Mesendoderm (in vitro differentiated cells): ENCODE results near the gene EHF.

Experiments used
- DNase-seq: peaks from one replicate; pipeline ENCODE4 v3.0.0; 2013
- H2AK5ac ChIP-seq: 2 replicates; pipeline ENCODE4 v1.6.1; 2013; ENCODE audit warnings: low read length, inconsistent platforms
- H2BK120ac ChIP-seq: 2 replicates; pipeline ENCODE4 v1.6.1; 2013; ENCODE audit warnings: low read depth, mild to moderate bottlenecking, low read length, moderate library complexity, mixed read lengths
- H2BK15ac ChIP-seq: replicated peaks from 2 replicates; pipeline ENCODE4 v1.6.1; 2013; ENCODE audit warnings: low read depth, mild to moderate bottlenecking, moderate library complexity
- H2BK5ac ChIP-seq: 2 replicates; pipeline ENCODE4 v1.6.1; 2013; ENCODE audit warnings: low read length, inconsistent platforms
- H3K18ac ChIP-seq: 2 replicates; pipeline ENCODE4 v1.6.1; 2013; ENCODE audit warnings: mild to moderate bottlenecking, low read length, mixed read lengths
- H3K23ac ChIP-seq: one replicate; pipeline ENCODE4 v1.6.1; 2013; ENCODE audit warnings: low read length
- H3K27ac ChIP-seq: 2 replicates; pipeline ENCODE4 v1.5.1; 2013; ENCODE audit warnings: low read depth, mild to moderate bottlenecking, inconsistent platforms, low read length, moderate library complexity
- H3K27me3 ChIP-seq: 2 replicates; pipeline ENCODE4 v1.6.1; 2013; ENCODE audit warnings: low read length, control low read depth, mild to moderate bottlenecking, inconsistent platforms; ENCODE audit not compliant: insufficient read depth, poor library complexity
- H3K36me3 ChIP-seq: 2 replicates; pipeline ENCODE4 v1.6.1; 2013; ENCODE audit warnings: low read length, inconsistent platforms; ENCODE audit not compliant: control insufficient read depth, insufficient read depth
- H3K4ac ChIP-seq: one replicate; pipeline ENCODE4 v1.6.1; 2013; ENCODE audit warnings: low read depth, mild to moderate bottlenecking, low read length, moderate library complexity
- H3K4me1 ChIP-seq: 2 replicates; pipeline ENCODE4 v1.6.1; 2013; ENCODE audit warnings: low read depth, low read length, inconsistent platforms; ENCODE audit not compliant: control insufficient read depth
- H3K4me2 ChIP-seq: 2 replicates; pipeline ENCODE4 v1.6.1; 2013; ENCODE audit warnings: low read length
- H3K4me3 ChIP-seq: 2 replicates; pipeline ENCODE4 v1.5.1; 2013; ENCODE audit warnings: mild to moderate bottlenecking, low read length
- H3K56ac ChIP-seq: one replicate; pipeline ENCODE4 v1.6.1; 2013; ENCODE audit warnings: low read length
- H3K79me1 ChIP-seq: 2 replicates; pipeline ENCODE4 v1.6.1; 2013; ENCODE audit warnings: low read length, inconsistent platforms
- H3K79me2 ChIP-seq: 2 replicates; pipeline ENCODE4 v1.6.1; 2013; ENCODE audit warnings: mild to moderate bottlenecking, low read length; ENCODE audit not compliant: control insufficient read depth, insufficient read depth
- H3K9ac ChIP-seq: 2 replicates; pipeline ENCODE4 v1.6.1; 2013; ENCODE audit warnings: low read length, inconsistent platforms
- H4K5ac ChIP-seq: one replicate; pipeline ENCODE4 v1.6.1; 2013; ENCODE audit warnings: low read length
- H4K8ac ChIP-seq: one replicate; pipeline ENCODE4 v1.6.1; 2013; ENCODE audit warnings: low read depth, mild to moderate bottlenecking, control low read depth, low read length, moderate library complexity
- WGBS: extraction: QIAGEN DNeasy Blood & Tissue Kit; methylation state at CpG from one replicate; pipeline ENCODE4 v1.1.7; 2013; ENCODE audit warnings: low lambda C conversion rate, missing lambda C conversion rate; ENCODE audit not compliant: insufficient coverage; ENCODE audit errors: extremely low coverage; 5-methylcytosine and 5-hydroxymethylcytosine counted together

EHF gene

DNA sequence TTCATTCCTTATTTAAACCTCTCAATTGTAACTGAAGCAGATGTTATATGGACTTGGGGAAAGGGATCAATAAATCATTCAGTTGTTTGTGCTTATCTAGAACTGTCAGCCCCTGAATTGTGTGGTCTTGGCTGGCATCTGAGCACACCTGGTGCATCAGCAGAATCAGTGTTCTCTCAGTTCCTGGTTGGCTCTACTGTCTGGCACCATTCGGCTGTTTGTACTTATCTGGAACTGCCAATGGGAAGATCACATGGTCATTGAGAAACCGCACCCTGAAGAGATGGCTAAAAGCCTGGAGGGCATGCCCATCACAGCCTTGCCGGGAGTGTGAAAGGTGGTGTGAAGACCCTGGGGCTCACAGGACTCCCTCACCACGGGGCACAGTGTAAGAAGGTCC is 37.1 kb upstream of the EHF start:
- H4K5ac ChIP-seq, result no peak overlapping the region
- no peak overlapping the region for H2BK120ac ChIP-seq
- H3K4me2 ChIP-seq, result no peak overlapping the region
- no peak for DNase-seq
- H3K27ac ChIP-seq, result no peak overlapping the region
- H2AK5ac ChIP-seq, result no peak overlapping the region
- H3K23ac ChIP-seq, result no peak overlapping the region
- H3K56ac ChIP-seq, result no peak overlapping the region
- H3K27me3 ChIP-seq, result no peaks in the 10 kb centered on the region
- no peak overlapping the region for H2BK5ac ChIP-seq
- WGBS, result no CpG with 5 or more reads among the region's 4 CpGs
- H3K18ac ChIP-seq, result no peak overlapping the region
- H3K79me2 ChIP-seq, result no peaks in the 10 kb centered on the region
- H3K4me1 ChIP-seq, result no peaks in the 10 kb centered on the region
- no peak overlapping the region for H4K8ac ChIP-seq
- H3K4ac ChIP-seq, result no peak overlapping the region
- no peak overlapping the region for H3K4me3 ChIP-seq
- no peak overlapping the region for H3K9ac ChIP-seq
- no peaks in the 10 kb centered on the region for H3K79me1 ChIP-seq
- H2BK15ac ChIP-seq, result no peak overlapping the region
- no peaks in the 10 kb centered on the region for H3K36me3 ChIP-seq

DNA sequence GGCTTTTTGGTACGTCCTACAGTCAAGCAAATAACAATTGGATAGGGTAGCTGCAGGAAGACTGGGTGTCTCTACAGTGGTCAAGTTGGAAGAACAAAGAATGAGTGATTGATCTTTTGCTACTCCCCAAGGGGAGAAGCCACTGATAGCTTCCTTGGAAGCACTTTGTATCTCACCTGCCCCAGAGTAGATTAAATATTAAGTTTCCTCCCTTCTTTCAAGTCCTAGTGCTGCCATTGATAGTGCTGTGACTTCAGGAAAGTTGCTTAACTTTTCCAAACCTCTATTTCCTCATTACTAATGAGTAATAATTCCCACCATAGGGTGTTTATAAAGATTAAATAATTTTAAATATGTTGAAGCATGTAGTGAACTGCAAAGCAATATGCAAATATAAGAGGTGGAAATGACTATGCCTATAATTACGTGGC is 35.6 kb upstream of the EHF start:
- Histone ChIP-seq H3K27ac (no peak overlapping the region), H4K5ac (no peak overlapping the region), H3K23ac (no peak overlapping the region), H3K4me1 (no peaks in the 10 kb centered on the region), H3K56ac (no peak overlapping the region), H2BK120ac (no peak overlapping the region), H2BK15ac (no peak overlapping the region), H3K27me3 (no peaks in the 10 kb centered on the region), H2AK5ac (no peak overlapping the region), H3K36me3 (no peaks in the 10 kb centered on the region), H3K79me1 (no peaks in the 10 kb centered on the region), H3K9ac (no peak overlapping the region), H3K18ac (no peak overlapping the region), H3K4me2 (no peak overlapping the region), H3K4me3 (no peak overlapping the region), H3K4ac (no peak overlapping the region), H2BK5ac (no peak overlapping the region), H3K79me2 (no peaks in the 10 kb centered on the region), H4K8ac (no peak overlapping the region)
- no peak for DNase-seq
- no CpG with 5 or more reads among the region's 2 CpGs for WGBS

- no peak overlapping the region for H2AK5ac ChIP-seq
- no peak overlapping the region for H3K4me2 ChIP-seq
- no peak overlapping the region for H2BK120ac ChIP-seq
- H3K18ac ChIP-seq, result no peak overlapping the region
- H2BK15ac ChIP-seq, result no peak overlapping the region
- no peaks in the 10 kb centered on the region for H3K4me1 ChIP-seq
- peak; percentile 73 for DNase-seq
- H3K23ac ChIP-seq, result no peak overlapping the region
- H2BK5ac ChIP-seq, result no peak overlapping the region
- no peak overlapping the region for H3K4ac ChIP-seq
- H4K8ac ChIP-seq, result no peak overlapping the region
- H3K9ac ChIP-seq, result no peak overlapping the region
- H3K4me3 ChIP-seq, result no peak overlapping the region
- no peak overlapping the region for H3K27ac ChIP-seq
- H3K79me1 ChIP-seq, result no peaks in the 10 kb centered on the region
- no peak overlapping the region for H3K56ac ChIP-seq
- H3K27me3 ChIP-seq, result no peaks in the 10 kb centered on the region
- no peak overlapping the region for H4K5ac ChIP-seq
- no CpG with 5 or more reads among the region's 4 CpGs for WGBS
- H3K36me3 ChIP-seq, result no peaks in the 10 kb centered on the region
- H3K79me2 ChIP-seq, result no peaks in the 10 kb centered on the region
These were observed 35.0 kb upstream of the EHF start for GRCh38 chr11:34585735-34586487.

DNA sequence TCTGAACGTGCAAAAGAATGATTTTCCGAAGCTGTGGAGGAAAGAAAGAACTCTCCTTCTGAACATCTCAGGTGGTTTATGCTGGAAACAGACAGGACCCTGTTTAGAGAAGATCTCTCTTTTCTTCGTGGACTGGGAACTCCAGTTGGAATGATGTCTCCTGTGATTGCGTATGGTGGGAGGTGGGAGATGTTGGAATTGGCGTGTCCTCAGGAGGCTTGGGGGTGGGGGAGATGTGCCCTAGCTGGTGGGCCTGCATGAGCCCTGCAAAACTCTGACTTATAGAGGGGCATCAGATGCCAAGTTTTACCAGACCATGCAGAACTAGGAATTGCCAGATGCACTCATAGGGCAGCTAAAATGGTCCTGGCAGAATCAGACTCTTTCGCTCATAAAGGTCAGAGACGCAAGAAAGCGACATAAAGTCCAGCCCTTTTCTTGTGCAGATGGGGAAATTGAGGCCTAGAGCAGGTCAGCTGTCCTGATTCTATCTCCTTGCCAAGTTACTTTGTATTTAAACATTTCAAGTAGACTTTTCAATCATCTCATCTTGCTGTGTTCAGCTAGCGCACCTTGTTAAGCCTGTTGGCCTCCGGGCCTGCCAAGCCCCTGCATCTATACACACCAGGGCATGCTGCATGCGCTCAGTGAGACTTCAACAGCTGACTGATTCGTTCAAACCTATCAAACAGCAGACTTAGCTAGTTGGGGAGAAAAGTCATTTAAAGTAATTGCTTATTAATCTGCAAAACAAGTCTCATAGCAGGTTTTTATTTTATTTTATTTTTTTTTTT is 34.2 kb upstream of the EHF start:
- no peak overlapping the region for H3K4ac ChIP-seq
- no peak overlapping the region for H2AK5ac ChIP-seq
- no peak overlapping the region for H4K8ac ChIP-seq
- no peak overlapping the region for H3K9ac ChIP-seq
- no peak overlapping the region for H3K56ac ChIP-seq
- H3K23ac ChIP-seq, result no peak overlapping the region
- H3K4me3 ChIP-seq, result no peak overlapping the region
- no peaks in the 10 kb centered on the region for H3K36me3 ChIP-seq
- DNase-seq, result no peak
- no peaks in the 10 kb centered on the region for H3K79me2 ChIP-seq
- H3K18ac ChIP-seq, result no peak overlapping the region
- H2BK15ac ChIP-seq, result no peak overlapping the region
- H3K4me1 ChIP-seq, result no peaks in the 10 kb centered on the region
- H4K5ac ChIP-seq, result no peak overlapping the region
- H3K4me2 ChIP-seq, result no peak overlapping the region
- WGBS, result no CpG with 5 or more reads among the region's 12 CpGs
- no peak overlapping the region for H2BK5ac ChIP-seq
- H3K79me1 ChIP-seq, result no peaks in the 10 kb centered on the region
- no peak overlapping the region for H3K27ac ChIP-seq
- no peak overlapping the region for H2BK120ac ChIP-seq
- no peaks in the 10 kb centered on the region for H3K27me3 ChIP-seq

DNA sequence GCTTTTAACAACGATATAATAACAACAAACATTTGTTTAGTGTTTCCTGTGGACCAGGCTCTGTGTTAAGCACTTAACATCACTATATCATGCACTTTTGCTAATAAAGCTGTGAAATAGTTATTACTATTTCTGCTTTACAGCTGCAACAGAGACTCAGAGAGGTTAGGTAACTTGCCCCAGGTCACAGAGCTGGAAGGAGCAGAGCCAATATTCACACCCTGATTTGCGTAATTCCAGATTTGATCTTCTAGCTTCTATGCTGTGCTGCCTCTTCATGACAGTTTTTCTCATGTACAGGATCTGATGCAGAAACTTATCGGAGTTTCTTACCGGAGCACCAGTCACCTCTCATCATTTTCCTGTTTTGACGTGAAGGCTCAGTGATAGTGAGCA is 33.6 kb upstream of the EHF start:
- Histone ChIP-seq H3K9ac (no peak overlapping the region), H2BK120ac (no peak overlapping the region), H3K36me3 (no peaks in the 10 kb centered on the region), H2AK5ac (no peak overlapping the region), H3K79me2 (no peaks in the 10 kb centered on the region), H3K27me3 (no peaks in the 10 kb centered on the region), H3K4me3 (no peak overlapping the region), H3K18ac (no peak overlapping the region), H3K56ac (no peak overlapping the region), H2BK15ac (no peak overlapping the region), H3K79me1 (no peaks in the 10 kb centered on the region), H4K8ac (no peak overlapping the region), H3K4ac (no peak overlapping the region), H3K27ac (no peak overlapping the region), H3K23ac (no peak overlapping the region), H3K4me1 (no peaks in the 10 kb centered on the region), H4K5ac (no peak overlapping the region), H3K4me2 (no peak overlapping the region), H2BK5ac (no peak overlapping the region)
- WGBS, result no CpG with 5 or more reads among the region's 5 CpGs
- DNase-seq, result no peak
